ENCODE measurements around the gene SH3BGRL3.
A peak's percentile ranks its signal among the peaks of the same experiment; 100 is the strongest.

Gene SH3BGRL3

GRCh38 chr1:26277719-26278118, 2.2 kb upstream of the SH3BGRL3 start:
- TF ChIP-seq CTCF (IDR thresholded peaks at IDR 0.05; ENCODE audit: insufficient read depth, low read depth, low read length, missing control alignments): no peak
- no peak for DNase-seq (ENCODE audit: low read depth)

GRCh38 chr1:26278303-26278702, 1.6 kb upstream of the SH3BGRL3 start:
- no peak for TF ChIP-seq CTCF (IDR thresholded peaks at IDR 0.05; ENCODE audit: insufficient read depth, low read depth, low read length, missing control alignments)
- DNase-seq (ENCODE audit: low read depth): no peak
- H3K4me3 ChIP-seq (ENCODE audit: low read depth, low read length): no peak overlapping the region

More at GRCh38 chr1:26277719-26278118, 2.2 kb upstream of the SH3BGRL3 start:
- H3K4me3 ChIP-seq (ENCODE audit: low read depth, low read length): no peak overlapping the region

GRCh38 chr1:26278724-26279455, 996 bp upstream of the SH3BGRL3 start:
- TF ChIP-seq CTCF (IDR thresholded peaks at IDR 0.05; ENCODE audit: insufficient read depth, low read depth, low read length, missing control alignments): no peak
- H3K4me3 ChIP-seq (ENCODE audit: low read depth, low read length): peak overlapping the region; percentile 88
- peak; percentile 48 for DNase-seq (ENCODE audit: low read depth)

- peak overlapping the region; percentile 88 for H3K4me3 ChIP-seq (ENCODE audit: low read depth, low read length)
- DNase-seq (ENCODE audit: low read depth): peak; percentile 28
- no peak for TF ChIP-seq CTCF (IDR thresholded peaks at IDR 0.05; ENCODE audit: insufficient read depth, low read depth, low read length, missing control alignments)
Observed at GRCh38 chr1:26280333-26281042, 602 bp downstream of the SH3BGRL3 start.

GRCh38 chr1:26281091-26281958, 1.4 kb downstream of the SH3BGRL3 start:
- no peak for DNase-seq (ENCODE audit: low read depth)
- no peak for TF ChIP-seq CTCF (IDR thresholded peaks at IDR 0.05; ENCODE audit: insufficient read depth, low read depth, low read length, missing control alignments)
- no peak overlapping the region for H3K4me3 ChIP-seq (ENCODE audit: low read depth, low read length)

- H3K4me3 ChIP-seq (ENCODE audit: low read depth, low read length): no peak overlapping the region
- no peak for TF ChIP-seq CTCF (IDR thresholded peaks at IDR 0.05; ENCODE audit: insufficient read depth, low read depth, low read length, missing control alignments)
- DNase-seq (ENCODE audit: low read depth): no peak
Observed at GRCh38 chr1:26281971-26282370, 2.1 kb downstream of the SH3BGRL3 start.

Measured in GM12865 (cell line).